HG02678 (cell line): Measurements from ENCODE around the gene BAZ1B.
A peak's percentile ranks its signal among the peaks of the same experiment; 100 is the strongest.
"Not testable (repeated sequence)": the region's sequence is repeated elsewhere in the genome, so short reads cannot be mapped to it uniquely, and the experiment has no call there.

Experiments used
- ATAC-seq: cut with Tn5 transposase; IDR thresholded peaks from one replicate; pipeline ENCODE4 v1.9.1; 2021; ENCODE audit warnings: mild to moderate bottlenecking, moderate library complexity; ENCODE audit not compliant: unreplicated experiment

Gene BAZ1B

GRCh38 chr7:73449422-73449821 lies 72.7 kb downstream of the BAZ1B start:
- no peak for ATAC-seq

GRCh38 chr7:73448609-73449008 lies 73.5 kb downstream of the BAZ1B start:
- no peak for ATAC-seq

GRCh38 chr7:73447121-73447733 lies 74.9 kb downstream of the BAZ1B start:
- no peak for ATAC-seq

DNA sequence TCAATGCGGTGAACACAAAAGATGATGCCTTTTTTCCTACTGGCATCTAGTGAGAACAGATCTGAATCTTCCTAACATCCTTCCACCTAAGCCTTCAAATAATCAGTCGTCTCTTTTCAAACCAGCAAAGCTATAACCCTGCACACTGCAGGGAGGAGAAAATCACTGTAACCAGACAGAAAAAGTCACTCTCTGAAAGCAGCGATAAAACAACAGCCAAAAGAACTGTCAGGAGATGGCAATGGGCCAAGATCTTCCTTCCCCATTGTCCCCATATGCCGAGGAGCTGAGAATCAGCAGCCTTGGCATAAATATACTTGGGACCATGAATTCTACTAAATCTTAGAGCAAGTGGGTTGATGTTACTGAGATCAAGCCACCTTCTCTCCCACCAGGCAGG lies 75.4 kb downstream of the BAZ1B start:
- no peak for ATAC-seq

DNA sequence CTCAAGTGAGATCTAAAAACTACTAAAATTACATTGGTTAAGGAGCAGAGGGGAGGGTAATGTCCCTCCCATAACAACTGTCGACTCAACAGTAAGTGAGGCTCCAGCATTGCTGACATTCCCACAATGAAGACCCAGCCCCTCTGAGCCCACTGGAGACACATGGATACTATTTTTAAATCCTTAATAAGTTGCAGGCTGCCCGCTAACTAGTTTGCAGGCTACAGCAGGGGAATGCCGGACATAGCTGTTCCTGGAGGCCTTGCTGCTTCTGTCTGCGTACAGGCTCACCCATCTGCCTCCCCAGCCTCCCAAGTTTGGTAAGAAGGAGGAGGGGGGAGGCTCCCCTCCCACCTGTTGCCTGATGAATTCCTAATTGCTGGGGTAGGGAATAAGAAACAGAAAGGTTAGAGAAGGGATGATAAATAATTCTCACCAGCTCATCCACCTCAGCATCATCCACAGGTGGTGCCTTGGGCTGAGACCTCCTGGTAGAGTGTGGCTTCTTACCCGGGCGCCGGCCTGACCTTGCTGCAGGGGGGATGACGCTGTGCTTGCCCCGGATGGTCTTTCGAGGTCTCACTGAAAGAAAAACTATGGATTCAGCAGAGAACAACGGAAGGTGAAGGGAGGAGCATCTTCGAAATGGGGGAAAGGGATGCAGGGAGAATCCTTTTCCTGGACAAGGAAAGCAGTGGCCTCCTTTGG lies 78.4 kb downstream of the BAZ1B start:
- ATAC-seq = no peak

GRCh38 chr7:73442903-73443500 lies 79.1 kb downstream of the BAZ1B start:
- ATAC-seq = no peak

DNA sequence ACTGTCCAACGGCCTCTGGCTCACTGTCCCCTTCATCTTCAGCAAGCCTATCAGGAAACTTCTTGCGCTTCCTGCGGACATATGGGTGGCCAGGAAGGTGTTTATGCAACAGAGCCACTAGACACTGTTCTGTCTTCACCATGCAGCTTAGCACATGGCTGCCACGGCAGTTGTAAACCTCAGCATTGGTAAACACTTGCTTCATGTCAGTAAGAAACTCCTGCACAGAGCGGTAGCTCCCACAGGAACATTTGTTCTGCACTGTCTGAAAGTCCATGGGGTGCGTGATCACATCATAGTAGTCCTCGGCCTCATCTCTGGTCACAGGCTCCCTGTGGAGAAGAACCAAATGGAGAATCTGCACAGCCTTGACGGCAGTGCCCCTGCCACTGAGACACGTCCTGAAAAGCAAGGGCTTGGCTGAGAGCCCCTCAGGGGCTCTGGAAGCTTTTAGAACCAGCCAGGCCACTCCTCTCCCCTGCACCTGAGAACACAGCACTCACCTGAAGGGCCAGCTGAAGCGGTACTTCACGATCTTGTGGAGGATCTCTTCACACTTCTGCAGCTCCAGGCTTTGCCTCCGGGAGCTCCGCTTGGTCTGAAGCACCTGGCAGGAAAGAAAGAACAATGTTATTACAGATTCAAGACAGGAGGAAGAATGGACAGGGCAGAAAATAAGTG lies 79.7 kb downstream of the BAZ1B start:
- no peak for ATAC-seq

GRCh38 chr7:73439410-73439704 lies 82.7 kb downstream of the BAZ1B start:
- ATAC-seq = no peak

DNA sequence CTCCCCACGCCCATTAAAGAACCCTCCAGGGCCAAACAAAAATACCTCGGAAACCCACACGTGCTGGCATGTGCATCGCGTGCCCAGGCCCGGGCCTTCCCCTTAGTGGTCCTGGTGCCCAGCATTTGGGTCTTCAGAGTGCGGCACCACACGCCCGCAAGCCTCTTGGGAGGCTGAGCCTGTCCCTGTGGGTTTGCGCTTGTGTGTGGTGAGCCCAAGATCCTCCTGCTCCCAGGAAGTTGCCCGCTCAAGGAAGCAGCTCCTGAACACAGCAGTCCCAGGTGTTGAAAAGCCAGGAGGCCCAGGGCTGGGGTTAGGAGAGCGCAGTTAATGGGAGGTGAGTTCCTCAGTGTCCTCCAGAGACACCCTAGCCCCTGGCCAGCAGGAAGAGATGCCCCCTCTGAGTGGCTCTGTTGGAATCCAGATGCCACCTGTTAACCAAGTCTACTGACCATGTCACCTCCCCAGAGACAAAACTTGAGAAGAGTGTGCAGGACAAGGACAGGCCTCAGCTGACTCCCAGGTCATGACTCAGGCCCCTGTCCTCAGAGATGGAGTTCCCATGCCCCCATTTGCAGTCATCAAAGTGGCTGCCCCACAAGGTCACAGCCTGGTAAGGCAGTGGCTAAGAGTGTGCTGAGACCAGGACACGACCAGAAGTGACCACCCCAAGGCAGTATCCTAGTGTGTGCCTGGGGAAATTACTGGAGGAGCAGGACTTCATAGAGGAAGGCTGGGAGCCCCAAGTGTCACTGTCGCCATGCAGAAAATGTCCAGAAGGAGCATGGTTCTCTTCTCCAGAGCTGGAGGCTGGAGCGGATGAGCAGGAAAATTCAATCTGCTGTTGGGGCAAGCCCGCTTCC lies 83.3 kb downstream of the BAZ1B start:
- ATAC-seq = no peak

- no peak for ATAC-seq
Measured at GRCh38 chr7:73437621-73438416, 84.3 kb downstream of the BAZ1B start.

GRCh38 chr7:73437091-73437490 lies 85.0 kb downstream of the BAZ1B start:
- ATAC-seq = no peak

DNA sequence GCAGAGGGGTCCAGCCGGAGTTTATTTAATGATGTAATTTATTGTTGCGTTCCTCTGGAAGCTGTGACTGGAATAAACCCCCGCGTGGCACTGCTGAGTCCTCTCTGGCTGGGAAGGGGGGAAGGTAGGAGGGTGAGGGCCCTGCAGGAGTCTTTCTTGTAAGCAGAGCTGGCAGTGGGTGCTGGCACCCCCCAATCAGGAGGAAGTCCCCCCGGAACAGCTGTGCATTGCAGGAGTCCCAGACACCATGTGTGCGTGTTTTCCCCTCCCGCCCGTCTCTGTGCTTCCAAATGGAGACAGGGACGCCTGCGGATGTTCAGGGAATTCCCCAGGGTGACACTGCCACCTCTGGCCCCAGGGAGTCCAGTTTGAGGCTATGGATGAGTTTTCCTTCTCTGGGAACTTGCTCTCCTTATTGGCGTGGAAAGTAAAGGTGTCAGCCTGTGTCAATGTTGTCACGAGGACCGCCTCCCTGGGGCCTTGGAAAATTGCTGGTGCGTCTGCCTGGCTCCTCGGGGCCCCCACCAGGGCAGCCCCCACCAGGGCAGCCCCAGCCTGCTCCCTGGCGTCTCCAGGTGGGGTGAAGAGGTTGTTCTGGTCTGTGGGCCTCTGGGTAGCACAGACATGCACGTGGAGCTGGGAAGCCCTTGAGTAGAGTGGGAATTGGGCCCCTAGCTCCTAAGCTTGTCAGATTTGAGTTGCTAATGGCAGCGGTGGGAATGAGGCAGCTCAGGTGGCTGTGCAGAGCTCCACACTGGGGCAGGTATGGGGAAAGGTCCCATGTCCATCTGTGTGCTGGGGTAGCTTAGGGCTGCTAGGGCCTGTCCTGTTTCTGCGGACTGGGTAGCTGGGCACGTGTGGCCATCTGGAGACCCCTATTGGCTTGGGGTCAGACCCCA lies 85.8 kb downstream of the BAZ1B start:
- no peak for ATAC-seq

- no peak for ATAC-seq
Measured at GRCh38 chr7:73435471-73436009, 86.6 kb downstream of the BAZ1B start.

DNA sequence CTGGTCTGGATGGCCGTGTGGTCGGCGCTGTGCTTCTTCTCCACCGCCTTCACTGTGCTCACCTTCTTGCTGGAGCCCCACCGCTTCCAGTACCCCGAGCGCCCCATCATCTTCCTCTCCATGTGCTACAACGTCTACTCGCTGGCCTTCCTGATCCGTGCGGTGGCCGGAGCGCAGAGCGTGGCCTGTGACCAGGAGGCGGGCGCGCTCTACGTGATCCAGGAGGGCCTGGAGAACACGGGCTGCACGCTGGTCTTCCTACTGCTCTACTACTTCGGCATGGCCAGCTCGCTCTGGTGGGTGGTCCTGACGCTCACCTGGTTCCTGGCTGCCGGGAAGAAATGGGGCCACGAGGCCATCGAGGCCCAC lies 87.4 kb downstream of the BAZ1B start:
- ATAC-seq = no peak

DNA sequence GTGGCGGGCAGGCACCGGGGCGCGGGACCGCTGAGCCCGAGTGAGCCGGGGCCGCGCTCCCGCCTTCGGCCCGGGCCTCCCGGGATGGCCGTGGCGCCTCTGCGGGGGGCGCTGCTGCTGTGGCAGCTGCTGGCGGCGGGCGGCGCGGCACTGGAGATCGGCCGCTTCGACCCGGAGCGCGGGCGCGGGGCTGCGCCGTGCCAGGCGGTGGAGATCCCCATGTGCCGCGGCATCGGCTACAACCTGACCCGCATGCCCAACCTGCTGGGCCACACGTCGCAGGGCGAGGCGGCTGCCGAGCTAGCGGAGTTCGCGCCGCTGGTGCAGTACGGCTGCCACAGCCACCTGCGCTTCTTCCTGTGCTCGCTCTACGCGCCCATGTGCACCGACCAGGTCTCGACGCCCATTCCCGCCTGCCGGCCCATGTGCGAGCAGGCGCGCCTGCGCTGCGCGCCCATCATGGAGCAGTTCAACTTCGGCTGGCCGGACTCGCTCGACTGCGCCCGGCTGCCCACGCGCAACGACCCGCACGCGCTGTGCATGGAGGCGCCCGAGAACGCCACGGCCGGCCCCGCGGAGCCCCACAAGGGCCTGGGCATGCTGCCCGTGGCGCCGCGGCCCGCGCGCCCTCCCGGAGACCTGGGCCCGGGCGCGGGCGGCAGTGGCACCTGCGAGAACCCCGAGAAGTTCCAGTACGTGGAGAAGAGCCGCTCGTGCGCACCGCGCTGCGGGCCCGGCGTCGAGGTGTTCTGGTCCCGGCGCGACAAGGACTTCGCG lies 88.0 kb downstream of the BAZ1B start:
- ATAC-seq = peak; percentile 23

GRCh38 chr7:73432676-73433075 lies 89.4 kb downstream of the BAZ1B start:
- no peak for ATAC-seq

DNA sequence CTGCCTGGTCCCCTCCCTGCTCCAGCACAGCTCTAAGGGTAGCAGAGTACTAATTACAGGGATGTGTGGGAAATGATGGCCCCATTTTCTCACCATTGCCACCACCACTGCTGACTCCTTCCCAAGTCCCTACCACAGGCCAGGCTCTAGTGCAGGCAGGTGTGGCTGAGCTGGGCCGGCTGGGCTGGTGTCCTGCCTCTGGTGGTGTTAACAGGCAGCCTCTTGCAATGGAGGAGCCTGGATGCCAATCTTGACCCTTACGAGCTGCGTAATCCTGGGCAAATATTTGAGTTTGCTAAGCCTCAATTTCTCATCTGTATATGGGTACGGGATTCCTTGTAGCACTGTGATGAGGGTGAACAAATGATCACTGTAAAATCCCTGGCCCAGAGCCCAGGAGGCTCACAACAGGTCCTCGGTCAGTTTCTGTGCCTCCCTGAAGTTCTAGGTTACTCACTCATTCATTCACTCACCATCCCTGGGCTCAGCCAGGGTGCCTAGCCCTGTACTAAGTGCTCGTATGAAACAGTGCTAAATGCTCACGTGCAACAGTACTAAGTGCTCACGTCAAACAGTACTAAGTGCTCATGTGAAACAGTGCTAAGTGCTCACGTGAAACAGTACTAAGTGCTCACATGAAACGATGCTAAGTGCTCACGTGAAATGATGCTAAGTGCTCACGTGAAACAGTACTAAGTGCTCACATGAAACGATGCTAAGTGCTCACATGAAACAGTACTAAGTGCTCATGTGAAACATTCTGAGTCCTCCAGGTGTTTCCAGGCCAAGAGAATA lies 90.9 kb downstream of the BAZ1B start:
- no peak for ATAC-seq

DNA sequence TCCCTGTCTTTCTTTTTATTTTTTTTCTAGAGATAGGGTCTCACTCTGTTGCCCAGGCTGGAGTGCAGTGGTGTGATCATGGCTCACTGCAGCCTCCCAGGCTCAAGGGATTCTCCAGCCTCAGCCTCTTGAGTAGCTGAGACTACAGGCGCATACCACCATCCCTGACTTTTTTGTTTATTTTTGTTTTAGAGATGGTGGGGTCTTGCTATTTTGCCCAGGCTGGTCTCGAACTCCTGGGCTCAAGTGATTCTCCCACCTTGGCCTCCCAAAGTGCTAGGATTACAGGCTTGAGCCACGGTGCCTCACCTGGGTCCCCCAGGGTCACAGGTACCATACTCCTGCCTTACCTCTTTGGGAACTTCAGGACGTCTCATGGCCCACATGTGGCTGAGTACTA lies 91.6 kb downstream of the BAZ1B start:
- not testable (repeated sequence) for ATAC-seq
